Islet of Langerhans (tissue), 1 donor: Measurements from ENCODE around the gene AVPR2.

Source experiments
- FAIRE-seq: peaks from one replicate; lab custom pipeline; 2011; peaks lifted over from hg19 to GRCh38; lab: Jason Lieb, UNC

Gene AVPR2

DNA sequence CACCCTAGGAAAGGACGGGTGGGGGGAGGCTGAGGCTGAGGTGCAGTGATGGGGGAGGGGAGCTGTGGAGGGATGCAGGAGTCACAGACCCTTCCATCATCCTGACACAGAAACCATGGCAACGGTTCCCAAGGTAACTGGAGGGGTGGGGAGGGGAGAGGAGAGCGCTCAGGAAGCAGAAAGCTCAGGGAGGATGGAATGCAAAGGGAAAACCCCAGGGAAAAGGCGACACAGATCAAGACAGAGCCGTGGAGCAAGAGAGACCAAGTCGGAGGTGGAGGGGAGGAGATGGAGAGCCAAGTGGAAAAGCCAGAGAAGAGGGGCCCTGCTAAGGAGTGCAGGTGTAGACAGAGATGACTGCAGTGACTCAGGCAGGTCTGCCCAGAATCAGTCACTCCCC, 33.0 kb upstream of the AVPR2 start:
- no peak for FAIRE-seq

DNA sequence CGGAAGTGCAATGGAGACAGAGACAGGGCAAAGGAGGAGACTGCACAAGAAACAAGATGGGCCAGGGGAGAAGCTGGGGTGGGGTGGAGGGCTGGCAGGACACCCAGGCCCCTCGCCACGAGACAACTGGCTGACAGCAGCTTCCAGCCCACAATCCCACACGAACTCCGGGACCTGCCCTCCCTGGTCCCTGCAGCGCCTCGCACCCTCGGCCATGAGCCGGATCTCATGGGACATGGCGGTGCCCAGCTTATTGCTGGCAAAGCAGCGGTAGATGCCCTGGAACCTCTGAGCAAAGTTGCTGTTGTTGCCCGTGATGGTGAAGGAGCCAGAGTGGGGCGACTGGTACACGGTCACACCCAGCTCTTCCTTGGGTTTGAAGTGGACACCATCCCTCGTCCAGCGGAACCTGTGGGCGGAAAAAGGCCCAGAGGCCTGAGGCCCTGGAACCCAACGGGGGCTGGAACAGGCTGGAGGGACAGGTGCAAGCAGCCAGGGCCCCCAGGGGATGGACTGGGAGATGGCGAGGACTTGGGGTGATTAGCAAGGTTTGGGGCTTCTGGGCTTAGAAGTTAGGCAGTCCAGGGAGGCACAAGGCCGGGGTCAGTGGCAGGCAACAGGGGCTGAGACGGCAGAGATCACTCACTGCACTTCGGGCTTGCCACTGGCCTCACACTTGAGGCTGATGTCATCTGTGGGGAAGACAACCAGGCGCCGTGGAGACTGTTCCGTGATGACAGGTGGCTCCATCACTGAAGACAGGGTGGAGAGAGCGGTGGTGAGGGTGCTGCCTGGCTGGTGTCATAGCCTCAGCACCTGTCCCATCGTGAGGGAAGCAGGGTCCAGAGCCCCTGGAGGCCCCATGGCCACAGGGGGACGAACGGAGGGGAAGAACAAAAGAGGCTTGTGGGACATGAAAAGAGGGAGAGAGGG, 32.3 kb upstream of the AVPR2 start:
- FAIRE-seq = no peak

DNA sequence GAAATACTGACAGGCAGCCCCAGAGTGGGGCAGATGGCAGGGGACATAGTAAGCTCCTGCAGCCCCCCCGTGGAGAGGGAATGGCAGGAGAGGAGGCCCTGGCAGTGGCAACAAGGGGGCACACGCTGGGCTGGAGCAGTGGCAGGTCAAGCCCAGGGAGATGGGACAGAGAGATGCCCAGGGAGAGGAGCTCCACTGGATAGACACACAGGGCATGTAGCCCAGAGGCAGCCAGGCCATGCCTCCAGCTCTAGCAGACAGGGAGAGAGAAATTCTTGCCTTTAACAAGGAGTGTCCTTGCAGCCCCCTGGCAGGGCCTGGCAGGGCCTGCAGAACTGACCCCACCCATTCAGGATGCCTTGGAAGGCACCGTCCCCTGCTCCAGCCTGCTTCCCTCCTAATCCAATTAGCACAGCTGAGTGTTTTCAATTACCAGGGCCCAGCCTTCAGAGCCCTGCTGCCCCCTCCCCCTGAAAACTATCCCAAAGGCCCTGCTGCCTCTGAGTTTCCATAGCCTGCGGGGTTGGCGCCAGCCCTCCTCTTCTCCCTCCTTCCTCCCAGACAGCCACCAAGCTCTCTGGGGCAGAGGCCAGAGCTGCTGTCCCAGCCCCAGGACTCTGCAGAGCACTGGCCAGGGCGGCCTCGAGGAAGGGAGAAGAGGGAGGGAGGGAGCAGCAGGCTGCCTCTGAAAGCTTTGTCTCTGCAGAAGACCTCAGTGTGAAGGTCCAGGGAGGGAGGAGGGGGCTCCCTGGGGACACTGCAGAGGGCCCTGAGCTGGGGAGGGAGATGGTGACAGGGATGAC, 31.0 kb upstream of the AVPR2 start:
- FAIRE-seq = no peak

DNA sequence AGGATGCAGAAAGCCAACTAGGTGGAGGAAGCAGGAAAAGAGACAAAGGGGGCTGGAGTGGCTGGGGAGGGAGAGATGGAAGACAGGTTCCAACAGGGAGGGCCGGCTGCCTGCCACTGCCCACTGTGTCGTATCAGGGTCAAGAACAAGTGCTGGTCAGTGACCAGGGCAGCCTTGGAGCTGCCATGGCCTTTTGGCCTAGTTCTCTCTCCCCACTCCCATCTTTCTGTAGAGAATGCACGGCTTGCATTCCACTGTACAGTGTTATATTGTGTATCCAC, 30.4 kb upstream of the AVPR2 start:
- no peak for FAIRE-seq

DNA sequence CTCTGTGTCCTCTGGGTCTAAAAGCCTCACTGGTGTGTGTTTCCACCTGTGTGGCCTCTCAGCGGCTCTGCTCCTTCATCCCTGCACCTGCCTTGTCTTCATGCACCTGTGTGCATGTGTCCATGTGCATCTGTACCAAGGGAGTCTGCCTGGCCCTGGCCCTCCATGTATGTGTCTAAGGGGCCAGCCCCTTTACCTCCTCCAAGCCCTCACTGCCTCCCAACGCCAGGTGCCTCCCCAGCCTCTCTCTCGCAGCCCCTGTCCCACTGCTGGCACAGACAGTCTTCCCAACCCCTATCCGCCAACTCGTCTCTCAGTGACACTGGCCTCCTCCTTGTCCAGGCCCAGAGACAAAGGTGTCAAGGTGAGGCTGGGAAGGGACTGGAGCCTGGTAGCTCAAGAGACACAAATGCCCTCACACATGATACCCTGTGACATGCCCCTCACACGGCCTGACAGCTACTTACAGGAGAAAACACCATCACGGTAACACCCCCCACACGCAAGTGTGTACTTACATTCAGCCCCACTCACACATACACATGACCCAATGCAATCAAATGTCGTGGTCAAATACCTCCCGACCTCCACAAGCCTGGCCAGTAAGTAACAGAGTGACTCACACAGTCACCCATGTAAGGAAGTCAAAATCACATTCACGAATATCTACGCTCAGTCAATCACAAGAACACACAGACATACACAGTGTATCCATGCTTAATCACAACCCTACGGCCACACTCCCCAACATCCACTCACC, 29.9 kb upstream of the AVPR2 start:
- no peak for FAIRE-seq

DNA sequence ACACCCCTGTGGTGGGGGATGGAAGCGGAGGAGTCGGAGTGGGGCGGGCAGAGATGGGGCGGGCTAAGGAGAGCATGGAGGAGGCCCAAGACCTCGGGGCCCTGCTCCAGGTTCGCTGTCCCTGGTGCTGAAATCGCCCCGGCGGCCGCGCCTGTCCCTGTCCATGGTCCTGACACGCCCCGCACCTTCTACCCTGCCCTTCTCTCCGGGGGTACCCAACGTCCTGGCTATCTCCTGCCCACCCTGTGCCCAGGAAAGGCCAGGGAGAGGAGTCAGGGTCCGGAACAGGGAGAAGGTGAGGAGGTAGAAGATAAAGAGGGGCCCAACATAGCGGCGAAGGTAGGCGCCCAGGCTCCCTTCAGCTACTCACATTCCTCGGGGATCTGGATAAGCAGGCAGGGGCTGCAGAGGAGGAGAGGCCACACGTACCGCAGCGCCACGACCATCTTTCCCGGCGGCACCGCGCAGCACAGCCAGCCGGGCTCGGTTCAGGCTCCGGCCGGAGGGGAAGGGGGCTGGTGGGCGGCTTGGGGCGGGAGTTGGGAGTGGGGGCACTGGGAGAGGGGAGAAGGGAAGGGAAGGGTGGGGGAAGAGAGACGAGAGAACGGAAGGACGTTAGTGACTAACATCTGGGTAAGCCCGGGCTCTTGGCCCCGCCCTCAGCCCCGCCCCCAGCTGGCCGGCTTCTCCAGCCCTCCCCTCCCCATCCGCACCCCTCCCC, 28.9 kb upstream of the AVPR2 start:
- no peak for FAIRE-seq

DNA sequence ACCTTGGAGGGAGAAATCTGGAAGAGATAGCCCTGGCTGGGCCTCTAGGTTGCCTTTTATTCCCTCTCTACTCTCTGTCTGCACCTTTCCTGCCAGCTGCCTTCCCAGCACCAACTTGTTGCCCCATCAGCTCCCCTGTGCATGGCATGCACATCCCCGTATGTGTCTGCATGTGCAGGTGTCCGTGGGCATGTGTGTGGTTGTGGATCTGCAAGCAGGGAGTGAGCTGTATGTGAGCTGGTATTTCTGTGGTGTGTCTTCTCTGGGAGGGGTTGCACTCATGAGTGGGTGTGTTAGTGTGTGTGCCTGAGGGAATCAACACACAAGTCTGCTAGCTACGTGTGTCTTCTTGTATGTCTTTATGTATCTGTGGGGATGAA, 28.4 kb upstream of the AVPR2 start:
- no peak for FAIRE-seq

DNA sequence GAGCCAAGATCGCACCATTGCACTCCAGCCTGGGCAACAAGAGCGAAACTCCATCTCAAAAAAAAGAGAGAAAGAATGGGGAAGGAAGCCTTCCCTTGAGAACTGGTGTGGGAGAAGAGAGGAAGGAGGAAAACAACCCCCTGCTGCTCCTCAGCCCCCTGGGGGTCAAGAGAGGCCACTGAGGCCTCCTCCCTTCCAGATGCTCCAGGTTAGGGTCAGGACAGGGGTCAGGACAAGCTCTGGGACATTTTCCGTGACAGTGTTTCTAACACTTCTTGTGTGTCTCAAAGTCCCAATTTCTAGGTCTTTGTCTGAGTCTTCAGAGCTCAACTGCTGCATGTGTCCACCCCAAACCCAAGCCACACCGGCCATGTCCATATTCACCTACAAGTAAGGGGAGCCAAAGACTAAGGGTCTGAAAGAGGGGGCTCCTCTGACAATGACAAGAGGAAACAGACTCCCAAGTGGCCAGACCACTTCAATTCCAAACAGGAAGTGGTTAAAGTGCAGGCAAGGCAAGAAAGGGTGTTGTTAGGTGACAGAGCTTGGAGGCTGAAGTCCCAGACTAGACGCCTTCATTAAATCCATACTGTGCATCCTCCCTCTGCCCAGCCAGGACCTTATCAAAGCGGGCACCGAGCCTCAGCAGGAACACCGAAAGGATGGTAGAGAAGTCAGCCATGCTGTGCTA, 26.8 kb upstream of the AVPR2 start:
- no peak for FAIRE-seq

DNA sequence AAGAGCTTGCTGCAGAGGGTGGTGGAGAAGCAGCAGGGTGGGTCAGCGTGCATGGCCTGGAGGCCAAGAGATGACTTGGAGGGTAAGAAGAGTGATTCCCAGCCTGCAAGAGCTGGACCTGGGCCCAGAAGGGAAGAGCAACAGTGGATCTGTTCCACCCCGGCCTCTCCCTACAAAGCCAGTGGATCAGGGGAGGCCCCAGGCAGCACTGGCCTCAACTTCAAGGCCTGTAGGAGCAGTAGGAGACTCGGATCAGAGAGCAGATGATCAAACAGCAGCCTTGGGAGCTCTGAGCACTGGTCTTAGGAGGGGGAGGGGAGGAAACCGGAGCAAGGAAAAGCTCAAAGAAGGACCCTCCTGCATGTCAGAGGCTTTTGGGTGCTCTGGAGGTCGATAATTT, 26.1 kb upstream of the AVPR2 start:
- FAIRE-seq = no peak

DNA sequence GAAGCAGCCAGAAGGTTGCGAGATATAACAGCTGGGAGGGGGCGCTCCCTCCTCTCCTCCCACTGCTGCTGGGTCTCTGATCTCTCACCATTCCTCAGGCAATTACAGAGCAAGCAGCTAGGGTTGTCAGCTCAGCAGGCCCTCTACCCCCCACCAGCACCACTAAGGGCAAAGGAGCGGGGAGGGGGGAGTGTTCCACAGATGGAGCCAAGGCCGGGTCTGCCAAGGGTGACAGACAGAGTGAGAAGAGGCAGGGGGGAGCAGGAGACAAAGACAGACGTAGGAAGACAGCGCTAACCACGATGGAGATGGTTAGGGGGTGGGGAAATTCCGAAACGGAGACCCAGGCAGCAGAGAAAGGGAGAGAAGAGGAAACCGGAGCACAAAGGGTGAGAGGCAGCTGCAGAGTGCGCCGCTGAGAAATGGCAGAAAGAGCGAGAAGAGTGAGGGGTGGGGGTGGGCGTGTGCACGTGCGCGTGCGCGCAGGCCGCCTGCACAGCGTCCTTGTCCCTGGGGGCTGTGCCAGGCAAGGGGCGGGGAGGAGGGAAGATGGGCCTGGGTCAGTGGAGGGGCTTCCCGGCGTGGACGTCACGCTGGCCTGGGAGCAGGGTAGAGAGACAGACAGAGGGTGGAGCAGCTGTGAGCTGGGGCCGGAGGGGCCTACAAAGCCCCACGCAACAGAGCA, 25.4 kb upstream of the AVPR2 start:
- FAIRE-seq = no peak

DNA sequence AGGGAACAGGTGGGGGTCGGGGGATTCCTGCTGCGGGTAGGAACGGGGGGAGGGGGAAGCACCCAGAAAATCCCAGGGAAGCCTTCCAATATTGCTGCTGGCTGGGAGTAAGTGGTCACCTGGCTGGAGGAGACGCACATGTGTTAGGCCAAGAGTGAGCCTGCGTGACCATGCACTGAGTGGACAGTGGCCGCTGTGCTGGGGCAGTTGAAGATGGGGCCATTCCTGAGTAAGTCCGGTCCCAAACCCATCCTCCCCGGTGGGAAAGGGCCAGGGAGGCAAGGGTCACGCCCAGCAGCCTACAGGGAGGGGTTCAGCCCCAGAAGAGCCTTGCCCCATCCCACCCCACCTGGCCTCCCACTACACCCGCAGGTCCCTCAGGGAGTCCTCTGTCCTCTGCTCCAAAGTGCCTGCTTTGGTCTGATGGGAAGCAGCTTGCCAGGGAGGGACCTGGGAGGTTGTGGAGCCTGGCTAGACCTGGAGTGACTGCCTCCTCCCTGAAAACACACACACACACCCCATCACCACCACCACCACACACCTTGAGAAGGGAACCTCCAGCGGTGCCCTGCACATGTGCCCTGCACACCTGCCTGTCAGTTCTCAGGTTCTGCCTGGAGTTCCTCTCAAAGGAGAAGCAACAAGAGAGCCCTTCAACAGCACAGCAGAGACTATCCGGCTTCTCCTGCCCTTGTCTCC, 24.6 kb upstream of the AVPR2 start:
- FAIRE-seq = no peak

DNA sequence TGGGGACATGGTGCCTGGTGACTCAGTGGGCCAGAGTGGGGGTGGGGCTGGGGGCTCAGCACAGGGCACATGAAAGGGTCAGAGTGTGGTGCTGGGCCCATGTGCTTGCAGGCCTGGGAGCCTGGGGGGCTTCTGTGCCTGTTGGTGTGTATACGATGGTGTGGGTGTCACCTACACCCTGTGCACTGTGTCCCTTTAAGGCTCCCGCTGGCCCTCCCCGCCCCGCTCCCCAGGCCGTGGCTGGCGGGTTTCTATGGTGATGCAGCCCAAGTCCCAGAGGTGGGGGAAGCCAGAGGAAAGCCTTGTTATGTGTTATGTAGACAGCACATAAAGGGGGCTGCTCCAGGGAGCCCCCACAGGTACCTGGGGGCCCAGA, 24.0 kb upstream of the AVPR2 start:
- no peak for FAIRE-seq

DNA sequence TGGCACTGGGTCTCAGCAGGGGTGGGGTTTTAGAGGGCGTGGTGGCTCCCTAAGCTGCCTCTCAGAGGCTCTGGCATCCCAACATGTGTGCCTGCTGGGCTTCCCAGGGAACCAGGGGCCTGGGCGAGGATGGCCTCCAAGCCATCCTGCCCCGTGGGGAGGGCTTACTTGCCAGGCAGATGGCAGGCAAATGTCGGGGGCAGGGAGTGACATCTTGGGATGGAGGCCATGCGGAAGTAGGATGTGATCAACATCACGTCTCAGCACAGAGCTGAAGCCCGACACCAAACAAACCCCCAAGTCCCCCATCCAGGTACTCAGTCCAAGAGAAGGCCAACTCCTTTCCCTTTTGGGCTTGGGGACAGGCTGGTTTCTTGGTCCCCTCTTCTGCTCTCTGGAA, 23.2 kb upstream of the AVPR2 start:
- FAIRE-seq = no peak

DNA sequence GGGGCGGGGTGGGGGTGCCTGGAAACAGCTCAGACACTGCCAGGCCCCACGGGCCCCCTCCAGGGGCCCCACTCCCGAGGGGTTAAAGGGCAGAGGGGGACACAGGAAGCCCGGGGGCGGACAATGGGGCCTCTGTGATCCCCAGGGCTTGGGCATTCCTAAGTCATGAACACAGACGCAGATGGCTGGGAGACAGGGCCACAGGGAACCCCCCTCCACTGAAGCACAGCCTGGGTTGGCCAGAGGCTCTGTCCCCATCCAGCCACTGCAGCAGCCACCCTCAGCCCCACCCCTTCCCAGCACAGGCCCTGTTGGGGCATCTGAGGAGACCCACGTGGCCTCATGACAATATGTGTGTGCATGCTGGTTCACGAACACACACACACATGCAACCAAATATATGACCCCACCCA, 22.4 kb upstream of the AVPR2 start:
- FAIRE-seq = no peak

DNA sequence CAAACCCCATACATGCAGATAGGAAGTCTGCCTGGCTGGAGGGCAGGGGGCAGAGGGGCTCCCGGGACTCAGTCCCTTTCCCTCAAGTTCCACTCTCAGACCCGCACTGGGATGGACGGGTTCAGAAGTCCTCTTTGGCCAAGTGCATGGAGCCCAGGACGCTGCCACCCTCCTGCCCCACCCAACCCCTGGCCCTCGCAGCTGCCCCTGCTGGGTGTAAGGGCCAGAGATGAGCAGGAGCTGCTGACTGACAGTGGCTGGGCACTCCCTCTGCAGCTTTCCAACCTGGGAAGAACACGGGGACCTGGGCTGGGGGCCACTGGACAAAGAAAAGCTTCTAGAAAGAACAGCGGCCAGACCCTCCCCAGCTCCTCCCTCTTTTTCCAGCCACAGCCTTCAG, 21.9 kb upstream of the AVPR2 start:
- no peak for FAIRE-seq

DNA sequence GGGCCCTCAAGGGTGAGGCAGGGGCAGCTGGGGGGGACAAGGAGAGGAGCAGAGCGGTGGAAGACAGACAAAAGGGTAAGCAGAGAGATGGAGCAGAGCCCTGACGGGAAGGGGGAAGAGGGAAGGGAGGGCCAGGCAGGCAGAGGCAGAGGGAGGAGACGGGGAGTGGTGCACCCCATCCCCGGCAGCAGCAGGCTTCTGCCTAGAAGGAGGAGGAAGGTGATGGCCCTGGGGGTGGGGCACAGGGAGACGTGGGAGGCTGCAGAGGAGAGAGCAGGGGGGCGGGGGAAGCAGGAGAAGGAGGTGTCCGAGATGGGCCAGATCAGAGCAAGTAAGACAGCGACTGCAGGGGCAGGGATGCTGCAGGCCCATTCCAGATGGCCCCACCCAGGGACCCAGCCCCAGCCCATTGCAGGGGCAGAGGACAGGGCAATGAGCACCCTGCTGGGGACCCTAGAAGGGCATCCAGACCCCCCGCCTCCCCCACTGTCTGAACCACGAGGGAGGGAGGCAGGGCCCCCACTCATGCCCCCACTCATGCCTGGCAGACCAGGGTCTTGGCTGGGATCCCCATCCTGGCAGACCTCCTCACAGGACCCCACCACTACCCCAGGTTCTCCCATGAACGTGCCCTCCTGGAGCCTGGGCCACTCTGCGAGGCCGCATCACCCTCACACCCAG, 21.2 kb upstream of the AVPR2 start:
- FAIRE-seq = no peak

DNA sequence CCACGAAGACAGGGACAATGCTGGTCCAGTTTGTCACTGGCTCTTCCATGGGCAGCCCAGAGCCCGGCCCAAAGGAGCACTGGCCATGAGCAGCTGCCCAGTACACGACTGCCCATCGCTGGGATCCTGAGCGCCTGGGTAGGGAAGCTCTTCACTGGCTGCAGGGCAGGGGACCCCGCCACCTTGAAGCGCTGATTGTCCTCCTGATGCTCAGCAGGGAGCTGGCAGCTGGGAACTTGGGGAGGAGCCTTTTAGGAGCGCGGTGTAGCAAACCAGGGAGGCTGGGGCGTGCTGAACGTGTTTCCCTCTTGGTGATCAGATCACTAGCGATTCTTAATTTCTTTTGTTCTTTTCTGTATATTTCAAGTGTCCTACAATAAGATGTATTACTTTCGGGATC, 20.3 kb upstream of the AVPR2 start:
- no peak for FAIRE-seq

DNA sequence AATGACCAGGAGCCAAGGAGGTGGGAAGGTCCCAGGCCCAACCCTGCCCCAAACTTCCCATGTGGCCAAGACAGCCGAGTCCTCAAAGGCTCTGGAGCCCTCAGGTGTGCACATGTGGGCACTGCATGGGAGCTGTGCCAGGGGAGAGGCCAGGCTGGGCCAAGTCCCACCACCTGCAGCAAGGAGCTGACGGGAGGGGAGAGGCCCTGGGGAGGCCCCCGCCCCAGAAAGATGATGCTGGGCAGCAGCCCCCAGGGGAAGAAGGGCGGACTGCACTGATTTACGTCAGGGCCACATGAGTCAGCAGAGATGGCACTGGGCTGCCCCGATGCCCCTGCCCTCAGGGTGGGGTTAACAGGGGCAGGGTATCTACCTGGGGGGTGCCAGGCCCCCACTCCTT, 19.9 kb upstream of the AVPR2 start:
- FAIRE-seq = no peak

DNA sequence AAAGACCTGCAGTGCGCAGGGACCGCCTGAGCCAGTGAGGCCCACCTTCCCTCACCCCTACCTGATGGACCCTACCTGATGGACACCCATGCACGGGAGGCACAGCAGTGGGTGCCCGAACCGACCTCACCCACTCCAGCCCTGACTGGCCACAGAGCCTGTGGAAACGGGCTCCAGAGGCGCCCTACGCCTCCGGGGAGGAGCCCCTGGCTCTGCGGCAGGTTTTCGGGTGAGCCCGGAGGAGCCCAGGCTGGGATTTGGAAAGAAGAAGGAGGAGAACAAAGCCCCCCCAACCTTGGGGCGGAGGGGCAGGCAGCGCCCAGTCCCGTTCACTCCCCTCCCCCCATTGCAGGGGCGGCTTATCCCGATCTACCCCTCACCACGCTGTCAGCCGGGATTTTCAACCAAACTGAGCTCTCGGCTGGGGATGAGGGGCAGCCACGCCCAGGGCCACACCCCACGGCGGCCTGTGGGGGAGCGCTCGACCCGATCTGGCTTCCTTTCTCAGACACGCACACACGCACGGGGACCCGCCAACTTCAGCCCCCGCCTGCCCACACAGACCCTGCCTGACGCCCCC, 19.2 kb upstream of the AVPR2 start:
- FAIRE-seq = no peak
